HT1080 (cell line): Measurements from ENCODE around the gene C12orf57. TPM values are rescaled to one million over a fixed set of nuclear protein-coding genes. Genes with fewer than 3 reads are reported as not detected.

Experiments used
- DNase-seq: peaks from one replicate; pipeline ENCODE4 v3.0.0-alpha.2; 2015; ENCODE audit warnings: low read depth
- total RNA-seq: library from RNA; depleted of rRNA; stranded (reverse); fragments of >200 nt; shearing (Covaris generic); gene quantifications from 2 replicates; pipeline ENCODE4 v1.2.3, GENCODE V29; 2014

The C12orf57 gene
- total RNA-seq, 1 experiment from 2014 or later: 127 TPM

- no peak for DNase-seq
Observed at GRCh38 chr12:6963016-6963731, 19.4 kb downstream of the C12orf57 start.

GRCh38 chr12:6963791-6964413, 20.1 kb downstream of the C12orf57 start:
- DNase-seq: no peak

DNA sequence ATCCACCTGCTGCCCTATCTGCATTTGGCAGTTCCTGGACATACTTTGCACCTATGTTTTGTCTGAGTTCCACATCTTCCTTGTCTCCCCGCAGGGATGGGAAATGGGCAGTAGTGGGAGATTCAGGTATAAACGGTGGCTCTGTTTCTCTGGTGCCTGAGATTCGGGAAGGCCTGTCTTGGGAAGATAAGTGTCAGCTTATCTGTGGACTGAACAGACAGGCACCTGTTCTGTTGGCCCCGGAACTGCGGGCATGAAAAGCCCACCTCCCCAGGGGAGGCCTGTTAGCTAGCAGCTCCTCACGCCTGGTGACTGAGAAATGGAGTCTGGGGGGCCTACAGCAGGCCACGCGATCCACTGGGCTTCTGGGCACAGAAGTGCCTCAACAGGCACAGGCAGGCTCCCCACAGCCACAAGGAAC, 20.8 kb downstream of the C12orf57 start:
- DNase-seq: no peak

GRCh38 chr12:6965026-6965661, 21.3 kb downstream of the C12orf57 start:
- DNase-seq: peak; percentile 65

GRCh38 chr12:6965714-6966113, 21.9 kb downstream of the C12orf57 start:
- DNase-seq: no peak

- DNase-seq: no peak
Observed at GRCh38 chr12:6966351-6966750, 22.5 kb downstream of the C12orf57 start.

DNA sequence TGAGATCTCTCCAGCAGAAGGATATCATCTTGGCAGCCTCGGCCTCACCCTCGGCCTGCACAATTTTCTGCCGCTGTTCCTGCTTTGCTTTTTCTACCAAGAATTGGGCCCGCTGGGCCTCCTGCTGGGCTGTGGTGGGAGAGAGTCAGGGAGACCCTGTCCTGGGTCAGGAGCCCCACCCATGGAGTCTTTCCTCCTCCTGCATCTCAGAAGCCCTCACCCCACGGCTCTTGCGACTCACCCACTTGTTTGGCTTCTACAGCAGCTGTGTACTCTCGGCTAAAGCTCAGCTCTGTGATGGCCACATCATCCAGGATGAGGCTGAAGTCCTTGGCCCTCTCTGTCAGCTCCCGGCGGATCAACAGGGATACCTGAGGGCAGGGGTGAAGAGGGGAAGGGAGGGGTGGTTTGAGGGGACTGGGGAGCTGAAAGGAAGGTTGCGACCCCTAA, 23.9 kb downstream of the C12orf57 start:
- DNase-seq: no peak

DNA sequence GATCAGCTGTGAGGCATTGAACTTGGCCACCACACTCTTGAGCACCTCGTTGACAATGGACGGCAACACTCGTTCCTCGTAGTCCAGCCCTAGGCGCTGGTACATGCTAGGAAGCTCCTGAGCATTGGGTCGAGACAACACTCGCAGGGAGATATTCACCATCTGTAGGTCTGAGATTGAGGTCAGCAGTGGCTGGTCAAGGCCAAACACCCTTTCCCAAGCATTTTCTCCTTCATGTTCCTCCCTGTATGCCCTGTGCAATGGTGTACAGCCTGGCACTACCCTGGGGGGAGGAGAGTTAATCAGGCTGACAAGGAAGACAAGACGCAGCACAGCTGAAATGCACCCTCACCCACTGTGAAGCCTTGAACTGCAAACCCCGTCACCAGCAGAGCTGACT, 24.6 kb downstream of the C12orf57 start:
- DNase-seq: no peak

- no peak for DNase-seq
Observed at GRCh38 chr12:6970096-6970527, 26.3 kb downstream of the C12orf57 start.

DNA sequence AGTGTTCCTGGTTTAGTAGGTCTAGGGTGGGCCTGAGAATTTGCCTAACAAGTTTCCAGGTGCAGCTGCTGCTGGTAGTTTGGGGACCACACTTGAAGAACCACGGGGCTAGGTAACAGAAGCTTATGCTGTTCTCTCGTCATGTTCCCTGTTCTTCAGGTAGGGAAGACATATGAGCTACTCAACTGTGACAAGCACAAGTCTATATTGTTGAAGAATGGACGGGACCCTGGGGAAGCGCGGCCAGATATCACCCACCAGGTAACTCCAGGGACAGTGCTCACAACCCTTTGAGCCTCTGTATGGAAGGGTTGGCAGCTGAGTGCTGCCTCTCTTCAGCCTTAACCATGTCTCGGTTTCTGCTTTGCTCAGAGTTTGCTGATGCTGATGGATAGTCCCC, 30.4 kb downstream of the C12orf57 start:
- no peak for DNase-seq

DNA sequence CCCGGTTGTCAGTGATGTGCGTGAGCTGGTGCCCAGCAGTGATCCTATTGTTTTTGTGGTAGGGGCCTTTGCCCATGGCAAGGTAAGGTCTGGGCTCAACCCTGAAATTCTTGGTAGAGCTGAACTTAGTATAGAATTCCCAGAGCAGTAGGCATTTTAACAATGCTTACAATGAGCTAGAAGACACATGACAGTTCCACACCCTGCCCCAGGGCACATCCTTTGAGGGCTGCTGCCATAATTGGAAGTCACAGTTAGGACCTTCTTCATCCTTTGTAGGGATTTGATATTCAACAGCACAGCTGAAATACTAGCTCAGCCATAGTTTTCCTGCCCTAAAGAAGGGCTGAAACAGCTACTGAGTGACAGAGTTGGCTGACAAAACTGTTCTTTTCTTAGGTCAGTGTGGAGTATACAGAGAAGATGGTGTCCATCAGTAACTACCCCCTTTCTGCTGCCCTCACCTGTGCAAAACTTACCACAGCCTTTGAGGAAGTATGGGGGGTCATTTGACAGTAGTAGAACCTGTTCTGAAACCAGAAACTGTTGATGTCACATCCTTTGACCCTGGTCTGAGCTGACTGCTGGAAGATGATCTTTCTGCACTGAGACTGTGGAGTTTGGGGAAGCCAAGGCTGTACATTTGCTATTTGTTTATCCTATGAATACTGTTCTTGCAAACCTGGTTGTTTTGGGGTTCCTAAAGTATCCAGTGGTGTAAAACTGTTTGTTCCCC, 31.6 kb downstream of the C12orf57 start:
- no peak for DNase-seq

GRCh38 chr12:6977653-6978052, 33.8 kb downstream of the C12orf57 start:
- no peak for DNase-seq

GRCh38 chr12:6978188-6978587, 34.4 kb downstream of the C12orf57 start:
- no peak for DNase-seq

GRCh38 chr12:6978611-6979011, 34.8 kb downstream of the C12orf57 start:
- no peak for DNase-seq

- no peak for DNase-seq
Observed at GRCh38 chr12:6979021-6979420, 35.2 kb downstream of the C12orf57 start.

DNA sequence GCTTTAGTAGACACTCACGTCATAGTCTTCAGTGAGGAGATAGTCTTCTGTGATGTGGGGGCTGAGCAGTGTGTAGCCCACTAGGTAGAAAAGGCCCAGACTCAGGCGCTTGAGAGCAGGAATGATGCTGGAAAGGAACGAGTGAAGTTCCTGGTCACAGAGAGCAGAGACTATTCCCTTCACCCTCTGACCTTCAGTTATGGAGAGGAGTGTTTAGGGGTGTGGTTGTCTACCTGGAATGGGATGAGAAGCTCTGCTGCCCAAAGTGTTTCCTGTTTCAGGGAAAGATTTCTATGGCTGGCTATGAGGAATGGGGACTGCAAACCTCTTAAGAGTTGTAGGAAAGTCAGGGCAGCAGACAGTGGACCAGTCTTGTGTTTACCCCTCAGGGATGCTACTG, 35.6 kb downstream of the C12orf57 start:
- no peak for DNase-seq

DNA sequence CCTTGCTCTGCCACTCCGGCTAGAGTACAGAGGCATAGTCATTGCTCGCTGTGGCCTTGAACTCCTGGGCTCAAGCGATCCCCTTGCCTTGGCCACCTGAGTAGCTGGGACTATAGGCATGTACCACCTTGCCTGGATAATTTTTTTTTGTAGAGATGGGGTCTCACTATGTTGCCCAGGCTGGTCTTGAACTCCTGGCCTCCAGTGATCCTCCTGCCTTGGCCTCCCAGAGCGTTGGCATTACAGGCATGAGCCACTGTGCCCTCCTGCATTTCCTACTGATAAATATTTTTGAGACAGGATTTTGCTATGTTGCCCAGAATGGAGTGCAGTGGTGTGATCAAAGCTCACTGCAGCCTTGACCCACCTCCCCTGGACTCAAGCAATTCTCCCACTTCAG, 36.3 kb downstream of the C12orf57 start:
- no peak for DNase-seq

DNA sequence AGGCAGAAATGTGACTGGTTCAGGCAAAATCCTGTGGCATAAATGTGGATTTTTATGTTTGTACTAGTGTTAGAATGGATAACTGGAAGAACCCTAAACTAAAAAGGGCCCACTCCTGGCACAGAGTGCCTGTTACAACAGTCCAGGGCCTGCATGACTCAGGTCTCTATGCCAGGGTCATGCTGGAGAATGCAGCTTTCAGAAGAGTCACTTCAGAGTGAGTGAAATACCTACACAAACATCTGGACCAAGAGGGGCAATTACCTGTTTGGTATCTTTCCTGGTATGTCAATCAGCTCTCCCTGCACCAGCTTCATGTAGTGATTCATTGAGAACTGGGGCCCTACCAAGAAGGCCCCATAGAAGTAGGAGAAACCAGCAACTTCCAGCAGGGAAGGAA, 36.9 kb downstream of the C12orf57 start:
- no peak for DNase-seq

GRCh38 chr12:6981152-6982052, 37.6 kb downstream of the C12orf57 start:
- DNase-seq: no peak

DNA sequence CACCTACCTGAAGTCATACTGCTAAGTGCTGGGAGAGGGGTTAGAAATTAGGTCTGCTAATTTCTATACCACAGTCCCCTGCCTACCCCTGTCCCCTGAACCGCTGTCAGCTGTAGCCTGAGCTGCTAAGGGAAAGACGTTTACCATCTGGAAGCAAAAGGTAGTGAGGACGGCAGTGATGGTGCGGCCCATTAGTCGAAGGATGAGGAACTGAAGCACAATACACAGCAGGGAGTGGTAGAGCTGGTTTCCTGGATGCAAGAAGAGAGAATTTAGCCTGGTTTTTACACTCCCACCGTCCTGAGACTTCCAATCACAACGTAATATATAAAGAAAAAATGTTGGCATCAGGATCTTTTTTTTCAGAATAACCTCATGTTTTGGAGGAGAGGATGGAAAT, 38.7 kb downstream of the C12orf57 start:
- DNase-seq: no peak
